GM12801 (cell line): Measurements from ENCODE around the gene TRIM42.

Experiments used
- CTCF ChIP-seq: IDR thresholded peaks from one replicate; pipeline ENCODE4 v1.5.1; 2011; ENCODE audit warnings: control low read depth; ENCODE audit not compliant: insufficient read length; ENCODE audit errors: extremely low read depth

The TRIM42 gene

GRCh38 chr3:140748171-140748570 is 70.3 kb downstream of the TRIM42 start:
- no peak for TF ChIP-seq CTCF

GRCh38 chr3:140748903-140749302 is 71.0 kb downstream of the TRIM42 start:
- no peak for TF ChIP-seq CTCF
